Measurements from ENCODE around the gene APLF.
A peak's percentile ranks its signal among the peaks of the same experiment; 100 is the strongest.

DNA sequence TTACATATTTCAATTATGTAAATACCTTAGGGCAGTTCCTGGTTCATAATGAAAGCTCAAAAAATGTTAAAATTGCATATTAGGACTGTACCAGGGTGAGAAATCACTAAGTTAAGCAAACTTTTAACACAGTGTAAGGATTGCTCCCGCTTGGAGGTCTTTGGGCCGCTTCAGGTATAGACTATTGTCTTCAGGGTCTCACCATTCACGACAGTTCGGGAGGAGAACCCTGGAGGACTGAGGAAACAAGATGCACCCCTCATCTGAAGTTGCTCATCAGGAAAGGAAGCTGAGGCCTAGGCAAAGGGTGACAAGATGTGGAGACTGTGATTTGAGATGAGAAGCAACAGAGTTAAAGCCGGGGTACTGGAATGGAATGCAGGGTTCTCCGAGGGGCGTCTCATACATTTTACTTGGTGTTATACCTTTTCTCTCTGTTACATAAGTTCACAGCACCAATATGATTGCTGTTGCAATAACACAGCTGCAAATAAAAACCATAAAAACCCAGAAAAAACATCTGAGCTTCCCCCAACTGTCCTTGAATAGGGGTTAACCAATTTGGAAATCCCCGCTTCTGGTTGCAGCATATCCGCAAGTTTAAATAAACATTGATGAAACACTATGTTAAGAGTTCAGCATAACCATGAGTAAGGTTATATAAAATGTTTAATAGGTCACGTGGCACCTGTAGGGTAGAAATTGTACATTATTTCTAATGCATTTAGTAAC is 40.4 kb upstream of the APLF start:
- TF ChIP-seq, protein P1, sequence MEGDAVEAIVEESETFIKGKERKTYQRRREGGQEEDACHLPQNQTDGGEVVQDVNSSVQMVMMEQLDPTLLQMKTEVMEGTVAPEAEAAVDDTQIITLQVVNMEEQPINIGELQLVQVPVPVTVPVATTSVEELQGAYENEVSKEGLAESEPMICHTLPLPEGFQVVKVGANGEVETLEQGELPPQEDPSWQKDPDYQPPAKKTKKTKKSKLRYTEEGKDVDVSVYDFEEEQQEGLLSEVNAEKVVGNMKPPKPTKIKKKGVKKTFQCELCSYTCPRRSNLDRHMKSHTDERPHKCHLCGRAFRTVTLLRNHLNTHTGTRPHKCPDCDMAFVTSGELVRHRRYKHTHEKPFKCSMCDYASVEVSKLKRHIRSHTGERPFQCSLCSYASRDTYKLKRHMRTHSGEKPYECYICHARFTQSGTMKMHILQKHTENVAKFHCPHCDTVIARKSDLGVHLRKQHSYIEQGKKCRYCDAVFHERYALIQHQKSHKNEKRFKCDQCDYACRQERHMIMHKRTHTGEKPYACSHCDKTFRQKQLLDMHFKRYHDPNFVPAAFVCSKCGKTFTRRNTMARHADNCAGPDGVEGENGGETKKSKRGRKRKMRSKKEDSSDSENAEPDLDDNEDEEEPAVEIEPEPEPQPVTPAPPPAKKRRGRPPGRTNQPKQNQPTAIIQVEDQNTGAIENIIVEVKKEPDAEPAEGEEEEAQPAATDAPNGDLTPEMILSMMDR (IDR thresholded peaks at IDR 0.05 in 2 of 3, conservative IDR thresholded peaks at IDR 0.05 in 1 of 3; ENCODE audit: control insufficient read depth in 2 of 3, extremely low read depth in 1 of 3, insufficient read depth in 1 of 3, low read depth in 3 of 3, low read length in 3 of 3): no peak
- TF ChIP-seq NR2C2 (IDR thresholded peaks at IDR 0.05; ENCODE audit: borderline replicate concordance, control insufficient read depth, insufficient read length, low read depth) (no peak), POLR2AphosphoS5 (IDR thresholded peaks at IDR 0.05; ENCODE audit: low read length) (peak; percentile 40; the same call in 1 of the 2 replicates)

Data from GM12878 (cell line).